LNCaP clone FGC (cell line): ENCODE measurements around the gene NFIA.

Experiments used
- DNase-seq: peaks from one replicate; pipeline ENCODE4 v3.0.0-alpha.2; 2011; ENCODE audit warnings: low read depth
- H3K4me3 ChIP-seq: 2 replicates; pipeline ENCODE4 v1.5.1; 2011; ENCODE audit warnings: mild to moderate bottlenecking, low read depth, low read length, control low read depth
- CTCF ChIP-seq: IDR thresholded peaks from 2 replicates; pipeline ENCODE4 v1.5.1; 2012; ENCODE audit warnings: mild to moderate bottlenecking; ENCODE audit not compliant: control insufficient read depth, insufficient read depth; ENCODE audit errors: extremely low read depth

Gene NFIA

DNA sequence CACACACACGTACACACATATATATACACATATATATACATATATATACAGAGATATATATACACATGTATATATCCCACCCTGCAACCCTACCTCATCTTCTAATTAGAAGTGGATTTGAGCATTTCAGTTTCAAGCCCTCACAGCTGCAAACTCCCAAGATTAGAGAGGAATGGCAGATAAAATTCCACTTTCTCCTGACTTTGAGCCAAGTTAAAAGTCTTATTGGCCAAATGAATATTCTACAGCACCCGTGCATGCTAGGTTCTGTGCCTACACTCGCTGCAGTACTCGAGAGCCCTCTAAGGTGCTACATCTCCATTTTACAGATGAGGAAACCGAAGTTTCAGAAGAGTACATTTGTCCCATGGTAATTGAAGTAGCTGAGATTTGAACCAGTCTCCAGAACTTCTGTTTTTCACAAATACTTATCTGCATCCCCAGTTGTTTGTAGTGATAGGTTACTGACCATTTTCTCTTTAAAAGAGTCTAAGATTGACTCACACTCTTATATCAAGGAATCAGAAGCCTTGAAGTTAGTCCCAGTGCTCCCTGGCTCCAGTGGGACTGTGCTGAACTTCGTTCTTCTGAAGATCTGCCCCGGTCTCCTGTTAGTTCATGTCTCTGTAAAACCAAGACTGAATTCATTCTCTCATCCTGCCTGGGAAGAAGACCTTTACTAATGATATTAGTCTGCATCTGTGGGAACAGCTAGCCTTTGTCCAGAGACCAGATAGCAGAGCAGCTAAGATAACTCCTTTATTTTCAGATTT lies 350.4 kb downstream of the NFIA start:
- no peak overlapping the region for H3K4me3 ChIP-seq
- DNase-seq = no peak
- no peak for TF ChIP-seq CTCF

DNA sequence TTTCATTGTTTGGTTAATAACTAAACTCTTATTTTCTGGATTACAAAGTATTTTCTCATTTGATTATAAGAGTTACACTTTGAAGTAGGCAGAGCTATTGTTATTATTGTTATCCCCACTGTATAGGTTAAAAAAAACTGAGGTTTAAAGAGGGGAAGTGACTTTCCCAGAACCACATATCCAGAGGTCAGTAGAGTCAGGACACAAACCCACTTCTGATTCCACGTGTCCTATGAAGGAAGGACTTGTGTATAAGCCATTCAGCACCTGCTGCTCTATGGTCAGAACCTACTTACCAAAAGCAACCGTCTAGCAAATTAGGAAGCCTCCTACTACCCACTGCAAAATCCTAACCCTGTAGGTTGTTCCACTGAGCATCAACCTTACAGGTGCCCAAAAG lies 351.3 kb downstream of the NFIA start:
- DNase-seq = no peak
- no peak overlapping the region for H3K4me3 ChIP-seq
- TF ChIP-seq CTCF = no peak

GRCh38 chr1:61434276-61434675 lies 351.9 kb downstream of the NFIA start:
- H3K4me3 ChIP-seq = no peak overlapping the region
- TF ChIP-seq CTCF = no peak
- DNase-seq = no peak

DNA sequence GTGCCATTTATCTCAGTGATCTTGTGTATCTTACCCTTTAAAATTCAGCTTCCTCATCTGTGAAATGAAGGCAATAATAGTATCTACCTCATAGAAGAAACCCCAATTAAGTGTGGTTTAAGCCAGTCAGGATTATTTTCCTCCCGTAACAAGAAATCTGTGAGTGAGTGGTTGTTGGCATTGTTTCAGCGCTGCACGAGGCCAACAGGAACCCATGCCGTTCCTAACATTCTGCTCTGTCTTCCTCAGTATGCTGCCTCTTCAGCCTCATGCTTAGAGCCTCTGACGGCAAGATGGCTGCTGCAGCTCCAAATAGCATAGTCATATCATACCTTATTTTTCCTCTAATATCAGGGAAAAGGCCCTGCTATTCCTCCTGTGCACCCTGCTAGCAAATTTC lies 352.9 kb downstream of the NFIA start:
- no peak for TF ChIP-seq CTCF
- H3K4me3 ChIP-seq = no peak overlapping the region
- no peak for DNase-seq

DNA sequence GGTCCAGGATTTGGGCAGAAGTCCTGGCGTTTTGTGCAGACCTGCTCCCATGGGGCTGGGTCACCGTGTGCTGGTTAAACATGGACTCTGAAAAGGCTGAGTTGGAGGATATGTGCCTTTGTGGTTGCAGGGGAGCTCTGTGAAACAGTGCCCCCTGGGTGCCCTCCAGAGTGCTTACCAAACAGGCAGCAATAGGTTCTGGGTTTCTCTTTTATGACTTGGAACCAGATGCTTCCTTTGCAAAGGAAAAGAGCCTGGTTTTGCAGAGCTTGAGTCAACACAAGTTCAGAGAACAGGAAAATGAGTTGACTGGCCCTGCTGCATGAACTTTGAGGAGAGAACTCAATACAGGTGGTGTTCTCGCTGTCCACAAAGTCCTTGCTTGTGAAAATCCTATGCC lies 353.7 kb downstream of the NFIA start:
- no peak for TF ChIP-seq CTCF
- DNase-seq = no peak
- no peak overlapping the region for H3K4me3 ChIP-seq

DNA sequence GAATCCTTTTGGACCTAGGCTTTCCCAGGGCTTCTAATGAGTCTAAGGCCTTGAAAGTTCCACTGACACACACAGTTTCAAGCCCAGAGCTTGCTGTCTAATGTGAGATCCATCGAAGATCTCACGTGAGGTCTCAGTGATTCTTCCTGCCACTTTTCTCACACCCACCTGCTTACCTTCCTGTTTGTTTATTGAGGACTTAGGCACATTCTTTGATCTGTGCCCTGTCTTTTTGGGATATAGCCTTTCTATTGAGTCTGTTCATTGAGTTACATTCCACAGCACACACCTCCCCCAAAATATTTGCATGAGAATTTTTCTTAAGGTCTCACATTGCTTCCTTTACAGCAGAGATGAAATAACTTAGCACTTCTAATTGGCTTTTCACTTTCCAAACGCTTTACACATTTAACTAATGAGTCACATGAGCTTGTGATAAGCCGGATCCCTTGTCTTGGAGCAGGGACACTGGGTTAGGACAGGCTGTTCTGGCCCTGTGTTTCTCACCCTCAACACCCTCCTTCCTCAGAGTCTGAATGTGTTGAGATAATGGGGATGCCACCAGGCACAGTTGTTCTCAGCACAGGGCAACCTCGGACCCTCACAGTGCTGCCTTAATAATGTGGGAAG lies 354.2 kb downstream of the NFIA start:
- DNase-seq = no peak
- no peak overlapping the region for H3K4me3 ChIP-seq
- no peak for TF ChIP-seq CTCF
